Measurements from ENCODE around the gene CADM1. TPM values are rescaled to one million over a fixed set of nuclear protein-coding genes. Genes with fewer than 3 reads are reported as not detected.

The CADM1 gene
- total RNA-seq, 1 experiment from 2014 or later = not detected

DNA sequence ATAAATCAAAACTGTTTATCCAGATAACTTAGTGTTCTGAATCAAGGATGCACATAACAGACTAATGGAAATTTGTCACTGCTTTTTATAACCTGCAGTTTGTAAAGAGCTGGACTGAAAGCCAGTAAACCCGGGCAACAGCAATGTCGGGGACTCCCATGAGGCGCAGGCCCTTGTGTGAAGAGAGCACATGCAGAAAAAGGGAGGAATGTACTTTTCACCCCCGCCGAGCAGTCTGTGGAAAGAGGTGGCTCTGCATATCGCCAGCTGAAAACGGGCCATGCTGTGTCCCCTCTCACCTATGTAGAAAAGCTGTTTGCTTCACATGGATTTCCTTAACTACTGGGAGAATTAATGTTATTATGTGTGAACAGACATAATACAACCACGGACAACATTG lies 291.2 kb downstream of the CADM1 start:
- no peak for TF ChIP-seq CTCF (IDR thresholded peaks at IDR 0.05; ENCODE audit: unreplicated experiment)
- Mint-ChIP-seq H3K36me3 (ENCODE audit: insufficient read depth, unreplicated experiment) (no peaks in the 10 kb centered on the region), H3K27ac (ENCODE audit: low read depth, unreplicated experiment) (no peak overlapping the region), H3K4me3 (ENCODE audit: unreplicated experiment) (no peak overlapping the region), H3K4me1 (ENCODE audit: insufficient read depth, unreplicated experiment) (no peaks in the 10 kb centered on the region), H3K27me3 (ENCODE audit: insufficient read depth, unreplicated experiment) (no peaks in the 10 kb centered on the region), H3K9me3 (ENCODE audit: unreplicated experiment) (no peaks in the 10 kb centered on the region)
- DNase-seq (ENCODE audit: unreplicated experiment) = no peak
- BruUV-seq (replicated peaks) = no TSS peak
- CTCF ChIA-PET = no interaction called here
- intact Hi-C loops (cut with micrococcal nuclease) = no loop called here
- POLR2A ChIA-PET = no interaction called here

DNA sequence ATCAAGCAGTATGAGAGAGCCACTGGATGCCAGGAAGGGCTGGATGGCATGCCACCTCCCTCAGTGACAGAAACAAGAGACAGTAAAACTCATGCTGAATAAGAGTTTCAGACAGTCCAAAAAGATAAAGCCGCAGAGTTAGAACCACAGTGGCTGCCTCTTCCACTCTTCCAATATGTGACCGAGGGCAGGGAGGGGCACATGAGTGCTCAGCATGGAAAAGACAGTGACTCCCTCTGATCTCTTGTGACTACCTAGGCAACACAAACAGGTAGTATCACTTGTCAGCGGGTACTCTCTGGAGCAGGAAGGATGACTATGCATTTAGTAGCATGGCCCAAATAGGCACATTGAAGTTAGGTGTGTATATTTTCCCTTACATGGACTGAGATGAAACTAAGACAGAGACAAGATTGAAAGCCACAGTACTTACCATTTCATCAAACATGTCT lies 295.4 kb downstream of the CADM1 start:
- H3K4me1 Mint-ChIP-seq (ENCODE audit: insufficient read depth, unreplicated experiment) = no peaks in the 10 kb centered on the region
- H3K27me3 Mint-ChIP-seq (ENCODE audit: insufficient read depth, unreplicated experiment) = no peaks in the 10 kb centered on the region
- H3K4me3 Mint-ChIP-seq (ENCODE audit: unreplicated experiment) = no peak overlapping the region
- ChIA-PET POLR2A (interaction anchor here (1.2 kb wide), 1 partner anchor 29 kb away, joined by 3 read pairs; no protein-coding TSS in a partner anchor), CTCF (no interaction called here)
- H3K36me3 Mint-ChIP-seq (ENCODE audit: insufficient read depth, unreplicated experiment) = no peaks in the 10 kb centered on the region
- no peak for DNase-seq (ENCODE audit: unreplicated experiment)
- H3K9me3 Mint-ChIP-seq (ENCODE audit: unreplicated experiment) = no peaks in the 10 kb centered on the region
- no peak overlapping the region for H3K27ac Mint-ChIP-seq (ENCODE audit: low read depth, unreplicated experiment)
- TF ChIP-seq CTCF (IDR thresholded peaks at IDR 0.05; ENCODE audit: unreplicated experiment) = no peak
- no TSS peak for BruUV-seq (replicated peaks)
- intact Hi-C loops (cut with micrococcal nuclease) = no loop called here

DNA sequence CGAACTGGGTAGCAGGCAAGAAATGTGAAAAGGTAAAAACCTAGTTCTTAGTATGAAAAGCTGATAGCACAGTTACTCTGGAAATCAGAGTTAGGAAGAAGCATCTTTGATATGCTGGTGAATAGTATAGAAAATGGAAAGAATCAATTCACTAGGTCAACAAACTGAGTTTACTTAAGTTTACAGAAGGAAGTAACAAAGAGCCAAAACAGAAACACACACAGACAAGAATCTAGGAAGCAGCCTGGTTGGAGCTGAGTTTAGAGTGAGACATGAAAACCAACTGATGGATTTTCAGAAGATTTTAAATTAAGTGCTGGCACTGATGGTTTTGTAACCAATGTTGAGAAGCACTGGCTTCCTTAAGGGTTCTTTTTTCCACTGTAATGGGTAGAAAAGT lies 296.3 kb downstream of the CADM1 start:
- DNase-seq (ENCODE audit: unreplicated experiment) = no peak
- Mint-ChIP-seq H3K9me3 (ENCODE audit: unreplicated experiment) (no peaks in the 10 kb centered on the region), H3K27ac (ENCODE audit: low read depth, unreplicated experiment) (no peak overlapping the region), H3K4me3 (ENCODE audit: unreplicated experiment) (no peak overlapping the region), H3K4me1 (ENCODE audit: insufficient read depth, unreplicated experiment) (no peaks in the 10 kb centered on the region), H3K27me3 (ENCODE audit: insufficient read depth, unreplicated experiment) (no peaks in the 10 kb centered on the region), H3K36me3 (ENCODE audit: insufficient read depth, unreplicated experiment) (no peaks in the 10 kb centered on the region)
- ChIA-PET POLR2A (interaction anchor here (0.5 to 0.6 kb wide), 2 partner anchors 143 to 165 kb away, joined by 3 read pairs; no protein-coding TSS in a partner anchor), CTCF (interaction anchor here (1.3 kb wide), 1 partner anchor 35 kb away, joined by 4 read pairs; no protein-coding TSS in a partner anchor)
- TF ChIP-seq CTCF (IDR thresholded peaks at IDR 0.05; ENCODE audit: unreplicated experiment) = no peak
- intact Hi-C loops (cut with micrococcal nuclease) = no loop called here
- BruUV-seq (replicated peaks) = no TSS peak

- ChIA-PET CTCF (interaction anchor here (0.6 to 1.3 kb wide), 4 partner anchors 10 to 42 kb away, joined by 3 to 4 read pairs (median 3); no protein-coding TSS in a partner anchor), POLR2A (interaction anchor here (0.5 to 0.6 kb wide), 2 partner anchors 142 to 165 kb away, joined by 3 read pairs; no protein-coding TSS in a partner anchor)
- no peaks in the 10 kb centered on the region for H3K27me3 Mint-ChIP-seq (ENCODE audit: insufficient read depth, unreplicated experiment)
- H3K36me3 Mint-ChIP-seq (ENCODE audit: insufficient read depth, unreplicated experiment) = no peaks in the 10 kb centered on the region
- no peaks in the 10 kb centered on the region for H3K4me1 Mint-ChIP-seq (ENCODE audit: insufficient read depth, unreplicated experiment)
- no peak overlapping the region for H3K27ac Mint-ChIP-seq (ENCODE audit: low read depth, unreplicated experiment)
- intact Hi-C loops (cut with micrococcal nuclease) = no loop called here
- no TSS peak for BruUV-seq (replicated peaks)
- no peak overlapping the region for H3K4me3 Mint-ChIP-seq (ENCODE audit: unreplicated experiment)
- DNase-seq (ENCODE audit: unreplicated experiment) = no peak
- no peaks in the 10 kb centered on the region for H3K9me3 Mint-ChIP-seq (ENCODE audit: unreplicated experiment)
- no peak for TF ChIP-seq CTCF (IDR thresholded peaks at IDR 0.05; ENCODE audit: unreplicated experiment)
These were observed 297.0 kb downstream of the CADM1 start for GRCh38 chr11:115207166-115207591.
